HG03108 (cell line): ENCODE data around the gene KIR2DL1.
"Not testable (repeated sequence)": the region's sequence is repeated elsewhere in the genome, so short reads cannot be mapped to it uniquely, and the experiment has no call there.

Source experiments
- ATAC-seq: cut with Tn5 transposase; IDR thresholded peaks from one replicate; pipeline ENCODE4 v1.9.1; 2021; ENCODE audit warnings: moderate library complexity; ENCODE audit not compliant: unreplicated experiment

KIR2DL1 gene

GRCh38 chr19:54771018-54771960 is 1.7 kb downstream of the KIR2DL1 start:
- ATAC-seq, result not testable (repeated sequence)

GRCh38 chr19:54772666-54773065 is 3.1 kb downstream of the KIR2DL1 start:
- not testable (repeated sequence) for ATAC-seq

- not testable (repeated sequence) for ATAC-seq
Observed at GRCh38 chr19:54775095-54775815, 5.7 kb downstream of the KIR2DL1 start.

GRCh38 chr19:54775830-54776229 is 6.2 kb downstream of the KIR2DL1 start:
- ATAC-seq, result not testable (repeated sequence)

- not testable (repeated sequence) for ATAC-seq
Observed at GRCh38 chr19:54777851-54778250, 8.3 kb downstream of the KIR2DL1 start.

GRCh38 chr19:54778896-54779295 is 9.3 kb downstream of the KIR2DL1 start:
- not testable (repeated sequence) for ATAC-seq

GRCh38 chr19:54782916-54783315 is 13.3 kb downstream of the KIR2DL1 start:
- not testable (repeated sequence) for ATAC-seq

- not testable (repeated sequence) for ATAC-seq
Observed at GRCh38 chr19:54786091-54786723, 16.6 kb downstream of the KIR2DL1 start.

- ATAC-seq, result not testable (repeated sequence)
Observed at GRCh38 chr19:54788154-54788553, 18.6 kb downstream of the KIR2DL1 start.

- no peak for ATAC-seq
Observed at GRCh38 chr19:54790711-54791110, 21.1 kb downstream of the KIR2DL1 start.

GRCh38 chr19:54791476-54791875 is 21.9 kb downstream of the KIR2DL1 start:
- no peak for ATAC-seq

- ATAC-seq, result no peak
Observed at GRCh38 chr19:54792814-54793213, 23.2 kb downstream of the KIR2DL1 start.

- no peak for ATAC-seq
Observed at GRCh38 chr19:54795758-54796157, 26.2 kb downstream of the KIR2DL1 start.

- no peak for ATAC-seq
Observed at GRCh38 chr19:54803410-54803809, 33.8 kb downstream of the KIR2DL1 start, which contains the start of gene KIR2DL4. KIR2DL4 (plus strand) TSS chr19:54803610; CDS start chr19:54803652, 42 bp downstream.

GRCh38 chr19:54804101-54804500 is 34.5 kb downstream of the KIR2DL1 start:
- no peak for ATAC-seq

GRCh38 chr19:54804571-54804970 is 35.0 kb downstream of the KIR2DL1 start:
- no peak for ATAC-seq

- no peak for ATAC-seq
Observed at GRCh38 chr19:54805665-54806515, 36.3 kb downstream of the KIR2DL1 start.

- no peak for ATAC-seq
Observed at GRCh38 chr19:54806516-54806838, 36.9 kb downstream of the KIR2DL1 start.

GRCh38 chr19:54814571-54814970 is 45.0 kb downstream of the KIR2DL1 start:
- ATAC-seq, result not testable (repeated sequence)

- not testable (repeated sequence) for ATAC-seq
Observed at GRCh38 chr19:54816251-54816650, 46.7 kb downstream of the KIR2DL1 start, which contains the start of gene KIR3DL1. KIR3DL1 (plus strand) TSS chr19:54816468.
